Progenitor cell of endocrine pancreas (in vitro differentiated cells): Measurements from ENCODE around the gene FAM25G. TPM values are rescaled to one million over a fixed set of nuclear protein-coding genes. Genes with fewer than 3 reads are reported as not detected.
"Not testable (repeated sequence)": the region's sequence is repeated elsewhere in the genome, so short reads cannot be mapped to it uniquely, and the experiment has no call there.

ENCODE experiments used
- DNase-seq: peaks from one replicate; pipeline ENCODE4 v3.0.0; 2021; ENCODE audit warnings: low spot score; ENCODE audit not compliant: unreplicated experiment
- H3K27ac Mint-ChIP-seq: 2 replicates; pipeline ENCODE4 v1.8.0; 2021; ENCODE audit warnings: mild to moderate bottlenecking, moderate library complexity, mixed read lengths
- H3K27me3 Mint-ChIP-seq: 2 replicates; pipeline ENCODE4 v1.8.0; 2021; ENCODE audit warnings: mixed read lengths
- H3K36me3 Mint-ChIP-seq: 2 replicates; pipeline ENCODE4 v1.8.0; 2022; ENCODE audit warnings: mixed read lengths; ENCODE audit not compliant: insufficient read depth
- H3K4me1 Mint-ChIP-seq: 2 replicates; pipeline ENCODE4 v1.8.0; 2021; ENCODE audit warnings: low read depth, mixed read lengths
- H3K4me3 Mint-ChIP-seq: 2 replicates; pipeline ENCODE4 v1.8.0; 2021; ENCODE audit warnings: low read depth, mild to moderate bottlenecking, moderate library complexity, mixed read lengths
- H3K9me3 Mint-ChIP-seq: 2 replicates; pipeline ENCODE4 v1.8.0; 2021; ENCODE audit warnings: low read depth, mixed read lengths
- total RNA-seq: library from RNA; stranded (reverse); gene quantifications from 2 replicates; pipeline ENCODE4 v1.2.1, GENCODE V29; 2021

FAM25G gene
- total RNA-seq, 1 donor from 2014 or later = not detected

GRCh38 chr10:47477078-47477477, 14.4 kb downstream of the FAM25G start:
- not testable (repeated sequence) for DNase-seq, H3K27ac Mint-ChIP-seq, H3K9me3 Mint-ChIP-seq, H3K4me3 Mint-ChIP-seq, H3K36me3 Mint-ChIP-seq, H3K27me3 Mint-ChIP-seq, H3K4me1 Mint-ChIP-seq

DNA sequence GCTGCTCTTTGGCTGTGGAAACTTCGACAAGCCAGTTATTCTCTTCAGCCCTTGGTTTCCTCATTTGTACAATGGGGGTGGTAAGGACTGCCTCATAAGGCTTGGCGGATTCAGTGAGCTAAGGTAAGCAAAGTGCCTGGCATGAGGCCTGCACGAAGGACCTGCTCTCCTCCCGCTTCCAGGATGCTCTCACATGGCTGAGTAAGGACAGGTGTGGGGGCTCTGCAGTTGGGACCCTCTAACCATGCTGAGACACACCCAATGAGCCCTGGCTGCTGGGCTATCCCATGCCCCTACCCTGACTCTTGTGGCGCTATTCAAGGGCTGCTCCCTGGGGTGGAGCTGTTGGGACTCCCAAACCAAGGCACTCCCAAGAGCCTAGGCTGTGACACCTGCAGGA, 16.4 kb downstream of the FAM25G start:
- not testable (repeated sequence) for H3K9me3 Mint-ChIP-seq, H3K4me3 Mint-ChIP-seq, H3K36me3 Mint-ChIP-seq, DNase-seq, H3K27ac Mint-ChIP-seq, H3K27me3 Mint-ChIP-seq, H3K4me1 Mint-ChIP-seq

GRCh38 chr10:47473516-47473915, 18.0 kb downstream of the FAM25G start:
- not testable (repeated sequence) for H3K27me3 Mint-ChIP-seq, H3K36me3 Mint-ChIP-seq, H3K9me3 Mint-ChIP-seq, H3K27ac Mint-ChIP-seq, H3K4me1 Mint-ChIP-seq, H3K4me3 Mint-ChIP-seq, DNase-seq

DNA sequence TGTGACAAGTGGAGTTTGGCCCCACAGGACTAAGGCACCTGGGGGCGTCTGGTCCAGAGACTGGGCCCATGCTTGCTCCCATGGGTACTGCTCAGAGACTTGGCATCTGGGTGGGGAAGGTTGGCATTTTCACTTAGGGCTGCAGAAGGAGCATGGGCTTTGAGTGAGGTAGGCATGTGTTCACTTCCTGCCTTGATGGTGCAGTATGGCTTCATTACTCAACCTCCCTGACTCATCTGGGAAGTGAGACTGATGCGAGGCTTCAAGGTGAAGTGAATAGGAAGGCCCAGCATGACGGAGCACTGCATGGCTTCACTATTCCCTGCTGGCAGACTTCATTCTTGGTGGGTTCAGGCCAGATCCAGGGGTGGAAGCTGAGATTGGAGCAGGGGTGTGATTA, 18.9 kb downstream of the FAM25G start:
- H3K27ac Mint-ChIP-seq, H3K4me3 Mint-ChIP-seq, DNase-seq, H3K27me3 Mint-ChIP-seq, H3K9me3 Mint-ChIP-seq, H3K4me1 Mint-ChIP-seq, H3K36me3 Mint-ChIP-seq: not testable (repeated sequence)

DNA sequence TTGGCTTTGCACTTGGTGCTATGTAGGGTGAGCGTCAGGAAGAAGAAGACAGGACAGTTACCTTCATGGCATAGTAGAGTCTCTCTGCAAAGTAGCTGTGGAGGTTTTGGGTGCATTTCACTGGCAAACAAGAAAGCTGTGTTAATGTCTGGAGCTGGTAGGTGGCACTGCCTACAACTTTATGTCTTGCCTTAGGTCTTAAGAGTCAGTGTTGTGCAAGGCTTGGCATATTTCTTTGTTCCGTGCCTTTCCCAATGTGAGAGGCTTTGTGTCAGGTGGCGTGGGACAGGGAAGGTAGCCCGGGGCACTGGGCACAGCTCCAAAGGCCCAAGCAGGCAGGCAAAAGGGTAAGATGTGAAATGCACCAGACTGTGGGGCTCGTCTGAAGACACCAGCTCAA, 19.4 kb downstream of the FAM25G start:
- DNase-seq, H3K4me3 Mint-ChIP-seq, H3K27ac Mint-ChIP-seq, H3K4me1 Mint-ChIP-seq, H3K27me3 Mint-ChIP-seq, H3K9me3 Mint-ChIP-seq, H3K36me3 Mint-ChIP-seq: not testable (repeated sequence)

DNA sequence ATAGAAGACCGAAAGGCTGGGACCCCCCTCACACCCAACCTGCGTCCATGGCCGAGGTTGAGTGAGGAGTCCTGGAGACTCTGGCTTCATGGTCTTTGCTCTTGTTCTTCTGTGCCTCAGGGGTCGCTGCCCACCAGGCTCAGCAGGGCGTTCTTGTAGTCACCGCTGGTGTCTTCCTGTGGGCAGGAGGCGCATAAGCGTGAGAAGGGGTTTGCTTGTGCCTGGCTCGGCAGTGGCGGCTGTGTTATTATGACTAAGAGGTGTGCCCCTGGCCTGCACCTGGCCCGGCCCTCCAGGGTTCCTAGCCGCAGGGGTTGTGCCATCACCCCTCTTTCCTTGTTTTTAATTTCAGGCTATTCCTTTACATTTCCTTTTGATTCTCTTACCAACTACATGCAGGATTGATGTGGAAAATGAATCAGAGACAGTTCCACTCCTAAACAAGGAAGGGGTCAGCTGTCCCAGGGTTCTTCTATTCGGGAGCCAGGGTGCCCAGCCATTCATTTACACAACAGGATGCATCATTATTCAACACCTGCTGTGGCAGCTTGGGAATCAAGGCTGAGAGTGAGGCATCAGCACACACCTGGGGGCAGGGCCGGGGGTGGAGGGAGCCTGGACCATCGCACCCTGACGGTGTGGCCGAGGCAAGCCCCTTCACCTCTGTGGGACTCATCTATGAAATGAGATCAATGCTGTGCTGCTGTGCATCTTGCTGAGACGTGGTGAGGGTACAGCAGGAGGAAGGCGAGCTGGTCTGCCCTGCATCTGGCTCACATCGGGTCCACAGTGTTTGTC, 22.6 kb downstream of the FAM25G start:
- H3K36me3 Mint-ChIP-seq, H3K9me3 Mint-ChIP-seq, H3K27me3 Mint-ChIP-seq, H3K4me1 Mint-ChIP-seq, DNase-seq, H3K27ac Mint-ChIP-seq, H3K4me3 Mint-ChIP-seq: not testable (repeated sequence)

- not testable (repeated sequence) for H3K27me3 Mint-ChIP-seq, H3K27ac Mint-ChIP-seq, DNase-seq, H3K4me1 Mint-ChIP-seq, H3K36me3 Mint-ChIP-seq, H3K9me3 Mint-ChIP-seq, H3K4me3 Mint-ChIP-seq
These were observed 23.5 kb downstream of the FAM25G start for GRCh38 chr10:47467957-47468356.

- not testable (repeated sequence) for H3K4me1 Mint-ChIP-seq, H3K36me3 Mint-ChIP-seq, H3K9me3 Mint-ChIP-seq, H3K27ac Mint-ChIP-seq, H3K27me3 Mint-ChIP-seq, DNase-seq, H3K4me3 Mint-ChIP-seq
These were observed 24.0 kb downstream of the FAM25G start for GRCh38 chr10:47467458-47467857.

GRCh38 chr10:47465216-47465917, 26.1 kb downstream of the FAM25G start:
- not testable (repeated sequence) for DNase-seq, H3K27me3 Mint-ChIP-seq, H3K27ac Mint-ChIP-seq, H3K9me3 Mint-ChIP-seq, H3K36me3 Mint-ChIP-seq, H3K4me1 Mint-ChIP-seq, H3K4me3 Mint-ChIP-seq

DNA sequence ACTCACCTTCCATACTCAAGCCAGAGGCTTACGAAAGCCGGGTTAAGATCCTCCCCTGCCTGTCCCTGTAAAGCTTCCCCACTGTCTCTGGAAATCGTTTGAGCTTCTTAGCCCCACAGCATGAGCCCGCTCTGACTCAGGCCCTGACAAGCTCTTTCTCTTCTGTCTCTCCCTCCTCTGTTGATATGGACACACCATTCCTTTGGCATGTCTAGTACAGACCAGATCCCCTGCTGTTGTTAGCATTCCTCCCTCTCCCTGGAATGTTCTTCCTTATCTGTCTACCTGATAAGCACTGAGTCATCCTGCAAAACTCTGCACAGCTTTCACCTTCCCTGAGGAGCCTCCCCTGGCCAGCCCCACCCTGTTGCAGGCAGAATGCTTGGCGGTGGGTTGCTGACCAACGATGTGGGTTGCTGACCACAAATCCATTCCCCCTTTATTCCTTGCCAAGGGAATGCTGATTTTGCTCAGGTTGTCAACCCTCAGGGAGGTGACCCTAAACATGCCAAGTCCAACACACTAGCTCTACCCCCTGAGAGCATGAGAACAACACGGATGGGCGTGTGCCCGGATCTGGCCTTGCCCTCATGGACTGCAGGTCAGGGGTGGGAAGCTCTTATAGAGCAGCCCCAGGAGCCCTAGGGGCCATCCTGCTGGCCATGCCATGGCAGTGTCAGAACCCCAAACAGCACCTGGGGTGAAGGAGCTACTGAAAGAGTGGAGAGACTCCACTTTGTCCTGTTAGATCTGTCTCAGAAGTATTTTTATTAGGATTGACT, 28.7 kb downstream of the FAM25G start:
- H3K27ac Mint-ChIP-seq, H3K36me3 Mint-ChIP-seq, H3K9me3 Mint-ChIP-seq, H3K27me3 Mint-ChIP-seq, DNase-seq, H3K4me1 Mint-ChIP-seq, H3K4me3 Mint-ChIP-seq: not testable (repeated sequence)
